Endothelial cell (in vitro differentiated cells): ENCODE results near the gene TFDP1. TPM values are rescaled to one million over a fixed set of nuclear protein-coding genes. Genes with fewer than 3 reads are reported as not detected.
A peak's percentile ranks its signal among the peaks of the same experiment; 100 is the strongest.

Experiments
- DNase-seq: peaks from one replicate; pipeline ENCODE4 v3.0.0; 2021; ENCODE audit warnings: low spot score
- H3K27ac Mint-ChIP-seq: one replicate; pipeline ENCODE4 v1.8.0; 2021; ENCODE audit warnings: mixed read lengths, inconsistent platforms; ENCODE audit not compliant: unreplicated experiment
- H3K27me3 Mint-ChIP-seq: one replicate; pipeline ENCODE4 v1.8.0; 2021; ENCODE audit warnings: mild to moderate bottlenecking, moderate library complexity, mixed read lengths, inconsistent platforms; ENCODE audit not compliant: unreplicated experiment
- H3K36me3 Mint-ChIP-seq: one replicate; pipeline ENCODE4 v1.8.0; 2021; ENCODE audit warnings: mild to moderate bottlenecking, low read depth, mixed read lengths, inconsistent platforms; ENCODE audit not compliant: unreplicated experiment
- H3K4me1 Mint-ChIP-seq: one replicate; pipeline ENCODE4 v1.8.0; 2021; ENCODE audit warnings: mild to moderate bottlenecking, mixed read lengths, inconsistent platforms; ENCODE audit not compliant: unreplicated experiment
- H3K4me3 Mint-ChIP-seq: one replicate; pipeline ENCODE4 v1.8.0; 2021; ENCODE audit warnings: mild to moderate bottlenecking, mixed read lengths, inconsistent platforms; ENCODE audit not compliant: unreplicated experiment
- H3K9me3 Mint-ChIP-seq: one replicate; pipeline ENCODE4 v1.8.0; 2021; ENCODE audit warnings: mixed read lengths, inconsistent platforms; ENCODE audit not compliant: unreplicated experiment
- CTCF ChIP-seq: fragments of 200-600 bp; sonication (generic); IDR thresholded peaks from one replicate; pipeline ENCODE4 v1.5.0; 2021; ENCODE audit warnings: antibody characterized with exemption; ENCODE audit not compliant: unreplicated experiment
- total RNA-seq: library from RNA; stranded (reverse); fragmentation: NEBNext Ultra II Directional; extraction: Animal tissue kit (Norgen Biotek cat#: 25700); gene quantifications from one replicate; pipeline ENCODE4 v1.2.1, GENCODE V29; 2021; ENCODE audit not compliant: unreplicated experiment

Gene TFDP1
- total RNA-seq, 1 donor from 2014 or later: 65.8 TPM

DNA sequence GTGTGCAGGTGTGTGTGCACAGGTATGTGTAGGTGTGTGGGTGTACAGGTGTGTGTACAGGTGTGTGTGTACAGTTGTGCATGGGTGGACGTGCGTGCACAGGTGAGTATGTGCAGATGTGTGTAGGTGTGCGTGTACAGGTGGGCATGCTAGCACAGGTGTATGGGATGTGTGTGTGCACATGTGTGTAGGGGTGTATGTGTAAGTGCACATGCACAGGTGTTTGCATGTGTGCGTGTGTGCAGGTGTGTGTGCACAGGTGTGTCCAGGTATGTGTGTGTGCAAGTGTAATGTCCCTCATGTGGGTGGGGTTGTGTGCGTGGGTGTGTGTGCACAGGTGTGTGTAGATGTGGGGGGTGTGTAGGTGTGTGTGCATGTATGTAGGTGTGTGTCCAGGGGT lies 27.5 kb upstream of the TFDP1 start:
- Mint-ChIP-seq H3K27ac (no peak overlapping the region), H3K9me3 (no peaks in the 10 kb centered on the region), H3K27me3 (peaks cover 17% of the 10 kb centered on the region), H3K4me3 (peak overlapping the region; percentile 57), H3K36me3 (peaks cover 30% of the 10 kb centered on the region), H3K4me1 (peaks cover 59% of the 10 kb centered on the region)
- TF ChIP-seq CTCF: no peak
- DNase-seq: no peak

GRCh38 chr13:113558461-113558860 lies 26.1 kb upstream of the TFDP1 start:
- no peak overlapping the region for H3K27ac Mint-ChIP-seq
- peaks cover 20% of the 10 kb centered on the region for H3K27me3 Mint-ChIP-seq

GRCh38 chr13:113559061-113559460 lies 25.5 kb upstream of the TFDP1 start:
- H3K4me1 Mint-ChIP-seq: peaks cover 40% of the 10 kb centered on the region
- peaks cover 18% of the 10 kb centered on the region for H3K36me3 Mint-ChIP-seq
- DNase-seq: no peak

More at GRCh38 chr13:113558461-113558860, 26.1 kb upstream of the TFDP1 start:
- Mint-ChIP-seq H3K4me1 (peaks cover 46% of the 10 kb centered on the region), H3K9me3 (no peaks in the 10 kb centered on the region), H3K4me3 (no peak overlapping the region), H3K36me3 (peaks cover 18% of the 10 kb centered on the region)
- TF ChIP-seq CTCF: no peak
- DNase-seq: no peak

GRCh38 chr13:113559901-113560644 lies 24.5 kb upstream of the TFDP1 start:
- no peak for TF ChIP-seq CTCF
- no peak for DNase-seq
- Mint-ChIP-seq H3K9me3 (no peaks in the 10 kb centered on the region), H3K27me3 (peaks cover 20% of the 10 kb centered on the region), H3K36me3 (peaks cover 9% of the 10 kb centered on the region), H3K4me3 (no peak overlapping the region), H3K27ac (no peak overlapping the region), H3K4me1 (peaks cover 31% of the 10 kb centered on the region)

More at GRCh38 chr13:113559061-113559460, 25.5 kb upstream of the TFDP1 start:
- H3K4me3 Mint-ChIP-seq: peak overlapping the region; percentile 57
- no peak for TF ChIP-seq CTCF
- no peaks in the 10 kb centered on the region for H3K9me3 Mint-ChIP-seq
- peak overlapping the region; percentile 70 for H3K27ac Mint-ChIP-seq
- H3K27me3 Mint-ChIP-seq: peaks cover 20% of the 10 kb centered on the region

DNA sequence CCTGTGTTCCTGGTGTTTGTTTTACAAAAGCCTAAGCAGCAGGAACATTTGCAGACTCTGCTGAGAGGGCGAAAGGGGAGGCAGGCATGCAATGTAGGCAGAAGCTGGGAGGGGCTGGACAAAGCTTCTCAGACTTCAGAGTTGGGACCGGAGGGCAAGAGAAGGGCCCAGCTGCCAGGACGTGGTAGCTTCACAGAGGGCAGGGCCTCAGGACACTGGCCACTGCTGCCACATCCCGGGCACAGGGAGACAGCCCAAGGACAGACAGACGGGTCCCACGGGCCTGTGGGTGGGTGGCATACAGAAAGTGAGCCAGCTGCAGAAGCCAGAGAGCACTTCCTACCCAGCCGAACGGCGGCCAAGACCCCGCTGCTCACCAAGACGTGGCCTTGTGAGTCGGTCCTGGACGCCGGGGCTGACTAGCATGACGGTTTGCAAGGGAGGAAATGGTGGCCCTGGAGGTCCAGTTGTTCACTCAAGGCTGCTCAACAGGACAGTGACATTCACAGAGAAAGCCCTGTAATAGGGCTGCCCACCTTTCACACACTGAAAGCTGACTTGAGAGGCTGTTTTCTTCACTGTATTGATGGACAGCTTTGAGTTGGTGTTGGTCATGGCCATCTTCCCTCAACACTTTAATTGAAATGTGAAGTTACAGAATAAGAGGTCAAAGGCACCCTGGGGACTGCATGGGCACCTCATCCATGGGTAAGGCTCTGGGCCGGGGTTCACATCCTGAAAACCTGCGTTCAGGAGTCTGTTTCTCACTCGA lies 23.7 kb upstream of the TFDP1 start:
- TF ChIP-seq CTCF: no peak
- DNase-seq: no peak
- no peaks in the 10 kb centered on the region for H3K9me3 Mint-ChIP-seq
- H3K4me1 Mint-ChIP-seq: peaks cover 31% of the 10 kb centered on the region
- peaks cover 9% of the 10 kb centered on the region for H3K36me3 Mint-ChIP-seq
- H3K27ac Mint-ChIP-seq: no peak overlapping the region
- no peak overlapping the region for H3K4me3 Mint-ChIP-seq
- peaks cover 20% of the 10 kb centered on the region for H3K27me3 Mint-ChIP-seq
